Rectal smooth muscle tissue (tissue), 1 donor: Measurements from ENCODE around the gene EEFSEC.

ENCODE experiments used
- H3K27ac ChIP-seq: one replicate; pipeline ENCODE4 v1.7.0; 2013; ENCODE audit warnings: low read depth, low read length, inconsistent platforms
- H3K27me3 ChIP-seq: one replicate; pipeline ENCODE4 v1.7.0; 2013; ENCODE audit warnings: low read length; ENCODE audit not compliant: control insufficient read depth, insufficient read depth
- H3K36me3 ChIP-seq: one replicate; pipeline ENCODE4 v1.7.0; 2013; ENCODE audit warnings: low read length; ENCODE audit not compliant: control insufficient read depth, insufficient read depth
- H3K4me1 ChIP-seq: one replicate; pipeline ENCODE4 v1.7.0; 2013; ENCODE audit warnings: low read length; ENCODE audit not compliant: control insufficient read depth, insufficient read depth
- H3K4me3 ChIP-seq: one replicate; pipeline ENCODE4 v1.7.0; 2013; ENCODE audit warnings: low read length
- H3K9ac ChIP-seq: one replicate; pipeline ENCODE4 v1.7.0; 2013; ENCODE audit warnings: low read length

Gene EEFSEC

DNA sequence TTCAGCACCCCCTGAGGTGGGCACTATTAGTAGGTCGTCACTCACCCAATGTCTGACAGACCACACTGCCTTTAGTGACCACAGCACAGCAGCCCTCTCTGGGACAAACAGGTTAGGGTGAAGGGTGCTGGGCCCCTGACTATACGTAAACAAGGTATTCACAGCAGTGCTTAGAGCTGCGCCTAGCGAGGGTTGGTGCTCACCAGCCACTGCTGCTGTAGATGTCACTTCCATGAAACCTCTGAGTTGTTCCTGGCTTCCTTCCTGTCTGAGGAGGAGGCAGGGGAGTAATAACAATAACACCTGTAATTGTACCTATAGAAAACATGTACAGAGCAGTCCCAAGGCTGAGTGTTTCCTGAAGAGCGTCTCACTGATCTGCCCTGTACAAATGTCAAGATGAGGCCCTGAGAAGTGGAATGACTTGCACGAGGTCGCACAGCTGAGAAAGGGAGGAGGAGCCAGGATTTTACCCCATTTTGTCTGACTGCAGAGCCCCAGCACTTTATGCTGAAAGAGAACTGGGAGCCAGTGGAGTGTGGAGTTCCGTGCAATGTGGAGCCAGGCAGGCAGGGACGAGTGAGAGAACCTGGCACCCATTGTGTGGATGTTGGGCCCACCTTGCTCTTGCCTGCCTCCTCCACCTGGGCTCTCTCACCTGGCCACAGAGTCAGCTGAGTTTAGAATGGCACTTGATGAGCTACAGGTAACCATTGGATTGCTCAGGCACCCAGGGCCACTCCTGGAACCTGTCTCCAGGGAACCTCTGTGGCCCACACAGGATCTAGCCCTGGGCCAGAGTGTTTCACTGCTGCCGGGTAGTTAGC lies 219.6 kb downstream of the EEFSEC start:
- H3K9ac ChIP-seq = no peak overlapping the region
- no peaks in the 10 kb centered on the region for H3K27me3 ChIP-seq
- no peaks in the 10 kb centered on the region for H3K36me3 ChIP-seq
- H3K4me3 ChIP-seq = no peak overlapping the region
- peaks cover 4% of the 10 kb centered on the region for H3K4me1 ChIP-seq
- no peak overlapping the region for H3K27ac ChIP-seq

DNA sequence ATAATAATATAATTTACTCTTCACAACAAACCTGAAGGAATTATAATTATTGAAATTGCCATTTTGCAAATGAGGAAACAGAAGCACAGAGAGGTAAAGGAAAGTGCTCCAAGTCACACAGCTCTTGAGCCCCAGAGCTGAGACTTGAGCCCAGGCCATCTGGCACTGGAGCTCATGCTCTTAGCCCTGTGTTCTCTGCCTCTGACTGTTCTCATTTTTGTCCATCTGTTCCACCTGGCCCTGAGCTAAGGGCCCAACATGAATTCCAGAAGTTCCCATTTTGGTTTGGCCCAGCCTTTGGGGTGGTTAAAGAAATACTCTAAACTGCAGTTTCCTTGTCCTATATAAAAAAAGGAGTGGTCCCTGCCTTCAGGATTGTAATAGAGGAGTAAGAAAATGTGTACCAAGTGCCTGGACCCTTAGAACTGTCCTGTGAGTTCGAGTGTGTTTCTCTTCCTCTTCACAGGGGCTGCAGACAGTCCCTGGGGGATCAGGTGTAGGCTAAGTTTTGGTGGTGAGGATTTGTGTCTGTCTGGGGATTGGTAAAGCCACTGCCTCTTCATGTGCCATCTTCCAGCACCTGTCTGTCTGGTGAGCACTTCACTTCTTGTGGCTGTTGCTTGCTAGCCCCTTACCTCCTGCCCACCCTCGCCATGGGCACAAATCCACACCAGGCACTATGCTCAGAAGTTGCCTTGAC lies 221.6 kb downstream of the EEFSEC start:
- H3K9ac ChIP-seq = no peak overlapping the region
- no peaks in the 10 kb centered on the region for H3K27me3 ChIP-seq
- H3K4me1 ChIP-seq = peaks cover 14% of the 10 kb centered on the region
- no peak overlapping the region for H3K4me3 ChIP-seq
- H3K36me3 ChIP-seq = no peaks in the 10 kb centered on the region
- H3K27ac ChIP-seq = no peak overlapping the region

DNA sequence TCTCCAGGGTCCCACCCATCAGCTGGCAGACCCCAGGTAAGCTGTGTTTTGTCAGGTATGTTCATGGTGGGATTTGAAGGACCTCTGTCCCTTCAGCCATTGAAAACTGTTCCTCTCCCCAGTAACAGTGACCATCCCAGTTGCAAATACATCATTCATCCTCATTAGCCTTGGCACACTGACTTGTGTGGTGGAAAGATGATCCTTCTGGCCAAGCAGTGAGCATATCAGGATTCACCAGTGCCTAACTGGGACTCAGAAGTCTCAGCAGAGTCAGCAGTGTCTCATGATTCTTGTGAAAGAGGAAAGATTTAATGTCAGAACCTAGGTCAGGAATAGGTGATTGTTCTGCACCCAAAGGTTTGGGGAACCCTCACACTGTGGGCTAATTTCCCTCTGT lies 223.2 kb downstream of the EEFSEC start:
- no peak overlapping the region for H3K27ac ChIP-seq
- no peaks in the 10 kb centered on the region for H3K36me3 ChIP-seq
- no peak overlapping the region for H3K9ac ChIP-seq
- H3K4me1 ChIP-seq = peaks cover 14% of the 10 kb centered on the region
- H3K4me3 ChIP-seq = no peak overlapping the region
- no peaks in the 10 kb centered on the region for H3K27me3 ChIP-seq

DNA sequence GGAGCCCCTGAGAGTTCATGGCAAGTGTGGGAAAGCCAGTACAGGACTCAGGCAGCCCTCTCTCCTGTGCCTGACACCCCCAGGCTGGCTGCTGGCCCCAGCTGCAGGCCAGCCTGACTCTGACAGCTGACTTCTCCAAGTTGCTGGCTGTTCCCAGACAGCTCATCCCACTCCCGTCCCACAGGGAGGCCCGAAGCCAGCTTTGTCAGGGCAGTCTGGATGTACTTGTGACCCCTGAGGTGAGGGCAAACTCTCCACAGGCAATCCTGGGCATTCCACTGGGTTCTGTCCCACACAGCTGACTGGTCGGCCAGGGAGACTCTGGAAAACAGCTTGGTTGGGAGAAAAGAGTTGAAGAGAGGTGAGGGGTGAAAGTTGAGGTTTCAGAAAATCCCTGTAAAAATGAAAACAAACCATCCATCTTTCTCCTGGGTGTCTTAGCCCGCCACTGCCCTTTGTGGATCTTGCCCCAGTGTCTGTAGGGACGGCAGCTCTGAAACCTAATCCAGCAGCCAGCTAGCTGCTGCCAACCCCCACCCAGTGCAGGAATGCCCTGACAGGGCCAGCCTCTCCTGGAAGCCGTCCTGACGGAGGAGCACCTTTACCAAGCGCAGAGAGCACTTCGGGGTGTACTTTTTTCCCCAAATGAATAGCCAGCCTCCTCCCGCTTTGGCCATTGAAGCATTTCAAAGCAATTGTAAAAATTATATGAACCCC lies 225.5 kb downstream of the EEFSEC start:
- Histone ChIP-seq H3K9ac (no peak overlapping the region), H3K27me3 (no peaks in the 10 kb centered on the region), H3K4me3 (no peak overlapping the region), H3K27ac (no peak overlapping the region), H3K36me3 (no peaks in the 10 kb centered on the region), H3K4me1 (peaks cover 31% of the 10 kb centered on the region)

DNA sequence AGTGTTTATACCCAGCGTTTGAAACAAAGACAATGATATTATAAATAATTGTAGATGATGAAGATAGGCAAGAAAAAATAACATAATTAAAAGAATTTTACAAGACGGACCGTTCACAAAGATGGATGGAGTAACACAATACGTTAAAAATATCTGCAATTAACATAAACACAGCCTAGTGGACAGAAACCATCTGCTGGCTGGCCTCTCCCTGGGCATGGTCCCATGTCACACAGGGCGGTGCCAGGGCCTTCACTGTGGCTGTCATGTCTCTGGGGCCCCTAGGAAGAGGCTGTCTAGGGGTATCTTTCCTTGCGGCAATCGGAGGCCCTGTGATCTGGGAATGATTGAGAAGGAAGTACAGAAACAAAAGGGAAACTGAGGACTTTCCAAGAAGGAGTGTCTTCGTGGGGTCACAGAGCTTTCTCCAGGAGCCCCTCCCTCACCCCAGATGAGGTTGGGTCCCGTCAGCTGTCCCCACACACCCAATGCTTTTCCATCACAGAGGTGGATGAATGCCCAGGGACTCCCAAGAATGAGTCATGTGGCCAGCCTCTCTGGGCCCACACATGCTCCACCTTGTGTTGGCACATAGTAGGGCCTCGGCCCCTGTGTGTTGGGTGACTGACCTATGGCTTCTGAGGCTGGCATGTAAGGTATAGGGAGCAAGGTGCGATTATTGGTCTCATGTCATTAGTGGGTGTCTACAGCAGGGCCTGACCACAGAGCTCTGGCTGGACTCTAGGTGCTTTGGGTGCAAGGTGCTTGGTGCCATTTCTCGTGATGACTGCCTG lies 226.3 kb downstream of the EEFSEC start:
- H3K4me1 ChIP-seq = peaks cover 31% of the 10 kb centered on the region
- H3K4me3 ChIP-seq = no peak overlapping the region
- no peak overlapping the region for H3K9ac ChIP-seq
- no peak overlapping the region for H3K27ac ChIP-seq
- no peaks in the 10 kb centered on the region for H3K27me3 ChIP-seq
- no peaks in the 10 kb centered on the region for H3K36me3 ChIP-seq

DNA sequence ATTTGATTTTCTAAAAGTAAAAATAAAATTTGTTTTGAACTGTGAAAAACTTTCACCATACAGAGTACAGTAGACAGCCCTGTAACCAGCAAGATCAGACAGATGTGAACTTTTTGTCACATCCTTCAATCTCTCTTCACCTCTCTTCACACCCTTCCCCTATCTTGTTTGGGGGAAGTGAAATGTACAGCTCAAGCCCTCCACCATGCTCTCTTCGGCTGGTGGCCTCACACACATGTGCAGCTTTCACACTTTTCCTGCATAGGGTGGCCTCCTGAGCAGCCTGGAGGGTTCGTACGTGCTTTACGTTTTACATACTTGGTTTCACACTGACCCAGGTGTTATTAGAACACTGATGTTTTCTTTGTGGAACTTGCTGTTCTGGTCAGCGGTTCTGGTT lies 227.0 kb downstream of the EEFSEC start:
- Histone ChIP-seq H3K27ac (no peak overlapping the region), H3K4me3 (no peak overlapping the region), H3K9ac (no peak overlapping the region), H3K27me3 (no peaks in the 10 kb centered on the region), H3K4me1 (peaks cover 31% of the 10 kb centered on the region), H3K36me3 (no peaks in the 10 kb centered on the region)

DNA sequence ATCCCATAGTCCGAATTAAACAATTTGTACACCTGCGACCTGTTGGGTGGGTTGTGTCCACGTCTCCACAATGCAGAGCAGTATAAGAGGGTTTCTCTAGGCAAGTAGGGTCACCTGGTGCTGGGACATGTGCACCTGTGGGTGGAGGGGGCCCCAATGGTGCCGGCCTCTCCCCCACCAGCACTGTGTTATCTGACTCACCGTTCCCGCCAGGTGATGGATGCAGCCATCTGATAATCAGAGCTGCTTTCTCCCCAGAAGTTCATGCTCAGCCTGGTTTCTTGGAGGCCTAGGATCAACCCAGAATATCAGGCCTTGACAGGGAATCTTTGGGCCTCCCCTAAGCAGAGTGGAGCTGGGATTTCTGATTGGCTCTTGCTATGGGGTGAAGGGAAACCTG lies 227.4 kb downstream of the EEFSEC start:
- no peak overlapping the region for H3K9ac ChIP-seq
- no peaks in the 10 kb centered on the region for H3K36me3 ChIP-seq
- H3K4me1 ChIP-seq = peaks cover 32% of the 10 kb centered on the region
- H3K27me3 ChIP-seq = no peaks in the 10 kb centered on the region
- H3K27ac ChIP-seq = no peak overlapping the region
- no peak overlapping the region for H3K4me3 ChIP-seq

DNA sequence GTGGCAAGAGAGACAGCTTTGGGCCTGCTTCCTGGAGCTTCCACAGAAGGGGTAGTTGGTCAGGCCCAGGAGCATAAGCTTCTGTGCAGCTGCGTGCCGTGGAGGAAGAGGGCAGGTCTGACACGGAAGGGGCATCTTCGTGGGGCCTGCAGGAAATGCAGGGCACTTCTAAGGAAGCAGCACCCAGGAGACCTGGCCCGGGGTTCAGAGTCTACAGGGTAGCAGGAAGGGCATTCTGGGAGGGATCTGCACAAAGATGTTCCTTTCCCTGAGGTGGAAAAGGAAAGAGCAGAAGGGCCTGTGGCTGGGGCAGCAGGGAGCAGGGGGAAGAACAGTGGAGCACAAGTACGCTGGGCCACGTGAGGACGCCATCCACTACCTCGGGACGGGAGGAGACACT lies 228.3 kb downstream of the EEFSEC start:
- Histone ChIP-seq H3K27me3 (no peaks in the 10 kb centered on the region), H3K4me3 (no peak overlapping the region), H3K9ac (no peak overlapping the region), H3K4me1 (peaks cover 34% of the 10 kb centered on the region), H3K27ac (no peak overlapping the region), H3K36me3 (no peaks in the 10 kb centered on the region)

DNA sequence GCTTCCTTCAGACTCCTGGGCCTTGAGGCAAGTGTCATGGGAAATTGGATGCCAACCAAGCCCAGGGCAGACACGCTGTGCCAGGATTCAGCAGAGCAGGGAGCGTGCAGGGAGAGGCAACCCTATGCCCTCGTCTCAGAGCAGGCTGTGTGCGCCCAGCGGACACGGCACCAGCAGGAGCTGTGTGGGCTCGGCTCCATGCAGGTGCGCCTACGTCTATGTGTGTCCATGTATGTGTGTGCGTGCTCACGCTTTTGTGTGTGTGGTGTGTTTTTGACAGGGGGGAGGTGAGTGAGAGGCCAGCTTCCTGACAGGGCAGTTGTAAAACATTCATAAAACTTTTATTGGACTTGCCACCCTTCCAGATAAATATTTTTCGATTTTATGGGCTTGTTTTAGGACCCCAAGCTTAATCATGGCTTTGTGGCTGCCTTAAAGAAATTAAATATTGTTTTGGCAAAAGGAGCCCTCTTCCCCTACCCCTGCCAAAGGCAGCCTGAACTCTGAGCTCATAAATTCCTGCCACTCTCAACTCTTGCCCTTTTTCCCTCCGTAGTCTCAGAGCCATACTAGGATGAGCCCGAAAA lies 229.0 kb downstream of the EEFSEC start:
- H3K36me3 ChIP-seq = no peaks in the 10 kb centered on the region
- H3K27me3 ChIP-seq = no peaks in the 10 kb centered on the region
- H3K4me1 ChIP-seq = peaks cover 32% of the 10 kb centered on the region
- no peak overlapping the region for H3K4me3 ChIP-seq
- peak overlapping the region; percentile 19 for H3K27ac ChIP-seq
- H3K9ac ChIP-seq = no peak overlapping the region

DNA sequence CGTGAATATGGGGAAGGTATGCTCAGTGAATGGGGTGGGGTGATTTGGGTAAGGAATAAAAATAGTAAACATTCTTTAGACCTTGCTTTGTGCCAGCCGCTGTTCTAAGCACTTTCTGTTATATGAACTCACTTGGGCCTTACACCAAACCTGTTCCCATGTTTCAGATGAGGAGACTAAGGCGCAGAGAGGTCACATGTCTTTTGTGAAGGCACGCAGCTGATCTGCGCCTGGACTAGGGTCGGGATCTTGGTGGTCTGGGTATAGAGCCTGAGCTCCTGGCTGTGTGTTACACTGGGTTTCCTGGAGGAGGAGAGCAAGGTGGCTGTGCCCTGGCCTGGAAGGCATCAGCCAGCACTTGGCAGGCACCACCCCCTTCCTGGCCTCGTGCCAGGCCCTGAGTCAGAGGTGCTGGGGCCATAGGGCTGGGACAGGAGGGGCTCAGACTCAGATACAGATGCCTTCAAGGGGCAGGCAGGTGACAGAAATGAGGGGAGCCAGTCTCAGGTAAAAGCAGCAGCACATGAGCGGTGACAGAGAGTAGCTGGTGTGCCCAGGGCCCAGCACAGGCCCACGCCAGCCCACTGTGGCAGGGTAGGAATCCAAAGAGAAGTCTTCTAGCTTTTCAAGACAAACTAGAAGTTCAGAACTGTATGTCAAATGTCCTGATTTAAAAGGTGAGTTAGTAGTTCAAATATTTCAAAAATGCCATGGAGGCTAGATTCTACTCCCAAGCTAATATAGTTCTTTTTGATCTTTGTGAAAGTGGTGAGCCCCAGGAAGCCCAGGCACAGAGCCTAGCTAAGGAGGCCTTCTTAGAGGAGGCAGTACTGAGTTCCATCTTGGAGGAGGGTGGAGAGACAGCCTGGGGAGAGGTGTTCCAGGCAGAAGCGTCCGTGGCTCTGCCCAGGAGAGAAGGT lies 230.3 kb downstream of the EEFSEC start:
- peaks cover 25% of the 10 kb centered on the region for H3K4me1 ChIP-seq

More for the DNA sequence above, 230.3 kb downstream of the EEFSEC start:
- H3K36me3 ChIP-seq = no peaks in the 10 kb centered on the region
- H3K27me3 ChIP-seq = no peaks in the 10 kb centered on the region
- no peak overlapping the region for H3K27ac ChIP-seq
- H3K4me3 ChIP-seq = no peak overlapping the region
- H3K9ac ChIP-seq = no peak overlapping the region
